Right lobe of liver (tissue), 6 donors: ENCODE measurements around the gene POFUT2. TPM values are rescaled to one million over a fixed set of nuclear protein-coding genes. Genes with fewer than 3 reads are reported as not detected.

ENCODE experiments used
- ATAC-seq, 4 donors: fragments of 200-7000 bp; cut with Tn5 transposase; one replicate each; pipeline ENCODE4 v1.9.1; 2020; ENCODE audit warnings: mild to moderate bottlenecking in 4 of 4, moderate library complexity in 4 of 4
- DNase-seq, 3 donors: peaks; one replicate each; pipeline ENCODE4 v3.0.0-alpha.2; 2020
- H3K27ac ChIP-seq, 3 donors: fragments of 200-600 bp; one replicate each; pipeline ENCODE4 v1.8.0; 2022
- H3K27me3 ChIP-seq, 2 donors: fragments of 200-600 bp; one replicate each; pipeline ENCODE4 v1.8.0; 2022
- H3K36me3 ChIP-seq, 4 donors: fragments of 200-600 bp; sonication (generic) in 1 of 4; one replicate each; pipeline versions ENCODE4 v1.5.1 to v1.8.0; 2017 to 2022; ENCODE audit warnings: control low read depth in 1 of 4
- H3K4me1 ChIP-seq, 4 donors: fragments of 200-600 bp; sonication (generic) in 1 of 4; one replicate each; pipeline versions ENCODE4 v1.5.1 to v1.8.0; 2017 to 2022; ENCODE audit warnings: control low read depth in 1 of 4
- H3K4me3 ChIP-seq, 3 donors: fragments of 200-600 bp; one replicate each; pipeline ENCODE4 v1.8.0; 2022
- H3K9me3 ChIP-seq, 4 donors: fragments of 200-600 bp; sonication (generic) in 1 of 4; one replicate each; pipeline versions ENCODE4 v1.5.1 to v1.8.0; 2017 to 2022; ENCODE audit warnings: control low read depth in 1 of 4
- CTCF ChIP-seq, 4 donors: fragments of 200-600 bp in 3 of 4; fragments of 450-650 bp in 1 of 4; IDR thresholded peaks; one replicate each; pipeline versions ENCODE4 v1.5.1 to v1.8.0; 2016 to 2022; ENCODE audit warnings: antibody characterized with exemption in 4 of 4, mild to moderate bottlenecking in 2 of 4
- POLR2A ChIP-seq: fragments of 450-650 bp; IDR thresholded peaks from one replicate; pipeline ENCODE4 v1.6.1; 2017; ENCODE audit warnings: antibody characterized with exemption, mild to moderate bottlenecking
- WGBS: methylation state at CpG from one replicate; pipeline ENCODE4 v1.1.6; 2018; ENCODE audit warnings: low coverage, low lambda C conversion rate; ENCODE audit not compliant: insufficient coverage; ENCODE audit errors: missing lambda C conversion rate; 5-methylcytosine and 5-hydroxymethylcytosine counted together
- intact Hi-C, 2 donors: fragments of 100-400 bp; cut with DNase I; formaldehyde crosslinking; loops; one replicate each; pipeline versions ENCODE4 v1.11.2 to v1.14.1; 2022
- total RNA-seq, 6 experiments: library from RNA; depleted of rRNA in 2 of 6; stranded (reverse); fragments of >200 nt in 2 of 6; fragmentation: NEBNext Ultra II Directional in 3 of 6; extraction: Animal tissue kit (Norgen Biotek cat#: 25700) in 3 of 6; gene quantifications; one replicate each; pipeline versions ENCODE4 v1.1.0 to v1.2.4, GENCODE V29; 2016 to 2023
- donor health status: DM: no; HTN: yes; CAD: no.
- donor health status: DM: no; HTN: no; CAD: no.
- donor health status: DM: no; HTN: no; CAD: no.
- donor health status: DM: no; HTN: yes; CAD: no.
- donor health status: DM: no; HTN: yes; CAD: no.

Gene POFUT2
- total RNA-seq, 6 experiments from 2014 or later, result 10.5 to 22.0 (median 13.7) TPM

- H3K4me3 ChIP-seq, result no peak overlapping the region
- 53% methylated on average over 5 of the region's 10 CpGs for WGBS
- H3K27ac ChIP-seq, result no peak overlapping the region
- ATAC-seq (no peak), DNase-seq (no peak)
- H3K36me3 ChIP-seq, result no peaks in the 10 kb centered on the region
- H3K9me3 ChIP-seq, result no peaks in the 10 kb centered on the region
- TF ChIP-seq POLR2A (no peak), CTCF (IDR thresholded peaks at IDR 0.05) (no peak)
- H3K27me3 ChIP-seq, result no peaks in the 10 kb centered on the region
- intact Hi-C loops, result no loop called here
- H3K4me1 ChIP-seq, result no peaks in the 10 kb centered on the region
Measured at GRCh38 chr21:45227735-45228134, 60.0 kb downstream of the POFUT2 start.

GRCh38 chr21:45226540-45227326 lies 61.0 kb downstream of the POFUT2 start:
- no peak for TF ChIP-seq CTCF (IDR thresholded peaks at IDR 0.05)
- no peak for TF ChIP-seq POLR2A
- DNase-seq (no peak), ATAC-seq (no peak)
- H3K27me3 ChIP-seq, result no peaks in the 10 kb centered on the region
- H3K4me3 ChIP-seq, result no peak overlapping the region
- H3K4me1 ChIP-seq, result no peaks in the 10 kb centered on the region
- no peak overlapping the region for H3K27ac ChIP-seq
- intact Hi-C loops, result no loop called here
- 58% methylated on average over 12 of the region's 15 CpGs for WGBS
- no peaks in the 10 kb centered on the region for H3K9me3 ChIP-seq
- H3K36me3 ChIP-seq, result no peaks in the 10 kb centered on the region

GRCh38 chr21:45225741-45226327 lies 61.9 kb downstream of the POFUT2 start:
- H3K4me1 ChIP-seq, result no peaks in the 10 kb centered on the region
- no peaks in the 10 kb centered on the region for H3K9me3 ChIP-seq
- DNase-seq, result no peak
- WGBS, result 82% methylated on average over 6 of the region's 16 CpGs
- no peaks in the 10 kb centered on the region for H3K36me3 ChIP-seq
- no peak overlapping the region for H3K27ac ChIP-seq
- TF ChIP-seq POLR2A (no peak), CTCF (IDR thresholded peaks at IDR 0.05) (no peak)
- ATAC-seq, result no peak
- no peak overlapping the region for H3K4me3 ChIP-seq
- intact Hi-C loops, result no loop called here
- H3K27me3 ChIP-seq, result no peaks in the 10 kb centered on the region

- Histone ChIP-seq H3K4me1 (no peaks in the 10 kb centered on the region), H3K27me3 (no peaks in the 10 kb centered on the region), H3K4me3 (no peak overlapping the region), H3K9me3 (no peaks in the 10 kb centered on the region), H3K36me3 (no peaks in the 10 kb centered on the region), H3K27ac (no peak overlapping the region)
- TF ChIP-seq CTCF (IDR thresholded peaks at IDR 0.05), result no peak
- no peak for TF ChIP-seq POLR2A
- no peak for ATAC-seq
- WGBS, result 91% methylated on average over 11 of the region's 11 CpGs
- intact Hi-C loops, result no loop called here
- no peak for DNase-seq
Measured at GRCh38 chr21:45225041-45225740, 62.5 kb downstream of the POFUT2 start.
